Measurements from ENCODE around the gene SLC2A13.

DNA sequence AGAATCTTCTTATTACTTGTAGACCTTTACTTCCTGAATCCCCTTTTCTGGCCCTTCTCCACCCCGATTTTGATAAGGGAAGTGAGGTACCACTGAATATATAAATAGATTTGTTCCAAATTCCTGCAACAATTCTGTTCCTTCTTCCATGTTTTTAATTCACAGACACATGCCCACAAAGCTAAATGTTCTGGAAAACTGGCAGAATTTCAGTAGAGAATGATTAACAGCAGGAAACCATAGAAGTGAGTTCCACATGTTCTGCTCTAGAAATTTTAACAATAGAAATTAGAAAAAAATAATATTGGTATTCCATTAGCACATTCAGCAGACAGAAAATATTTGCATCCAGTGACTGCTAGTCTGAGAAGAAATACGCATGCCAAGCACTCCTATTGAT is 139.6 kb downstream of the SLC2A13 start:
- TF ChIP-seq CTCF (IDR thresholded peaks at IDR 0.05) (no peak), POLR2A (IDR thresholded peaks at IDR 0.05) (no peak), EP300 (IDR thresholded peaks at IDR 0.05) (no peak), POLR2AphosphoS5 (IDR thresholded peaks at IDR 0.05) (no peak)
